ENCODE results near the gene AGRP.
"Not testable (repeated sequence)": the region's sequence is repeated elsewhere in the genome, so short reads cannot be mapped to it uniquely, and the experiment has no call there.

The AGRP gene

DNA sequence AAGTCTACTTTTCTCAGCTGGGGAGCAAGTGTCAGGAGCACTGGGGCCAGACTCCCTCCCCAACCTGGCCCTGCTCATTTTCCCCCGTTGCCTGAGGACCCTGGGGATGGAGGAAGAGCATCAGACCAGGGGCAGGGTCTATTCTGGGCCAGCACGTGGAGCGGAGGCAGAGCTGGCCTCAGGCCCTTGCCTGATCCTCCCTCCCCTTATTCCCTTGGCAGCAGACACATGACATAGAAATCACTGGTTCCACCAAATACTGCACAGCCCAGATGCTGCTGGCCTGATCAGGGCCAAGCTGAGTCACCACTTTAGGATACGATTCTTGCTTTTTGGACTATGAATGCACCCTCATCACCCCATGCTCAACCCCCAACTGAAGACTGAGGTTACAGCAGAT lies 15.8 kb upstream of the AGRP start:
- Histone ChIP-seq H3K4me1 (ENCODE audit: control insufficient read depth, insufficient read depth, low read length) (no peaks in the 10 kb centered on the region), H3K9me3 (ENCODE audit: control insufficient read depth, insufficient read depth, low read length) (no peaks in the 10 kb centered on the region), H3K27me3 (ENCODE audit: control insufficient read depth, insufficient read depth, low read length) (peaks cover 4% of the 10 kb centered on the region; the same call in 1 of the 2 replicates), H3K36me3 (ENCODE audit: control insufficient read depth, insufficient read depth, low read length) (no peaks in the 10 kb centered on the region), H3K4me3 (ENCODE audit: low read depth, low read length) (no peak overlapping the region), H3K27ac (ENCODE audit: low read depth, low read length) (no peak overlapping the region), H3K9ac (ENCODE audit: low read depth, low read length) (no peak overlapping the region)

DNA sequence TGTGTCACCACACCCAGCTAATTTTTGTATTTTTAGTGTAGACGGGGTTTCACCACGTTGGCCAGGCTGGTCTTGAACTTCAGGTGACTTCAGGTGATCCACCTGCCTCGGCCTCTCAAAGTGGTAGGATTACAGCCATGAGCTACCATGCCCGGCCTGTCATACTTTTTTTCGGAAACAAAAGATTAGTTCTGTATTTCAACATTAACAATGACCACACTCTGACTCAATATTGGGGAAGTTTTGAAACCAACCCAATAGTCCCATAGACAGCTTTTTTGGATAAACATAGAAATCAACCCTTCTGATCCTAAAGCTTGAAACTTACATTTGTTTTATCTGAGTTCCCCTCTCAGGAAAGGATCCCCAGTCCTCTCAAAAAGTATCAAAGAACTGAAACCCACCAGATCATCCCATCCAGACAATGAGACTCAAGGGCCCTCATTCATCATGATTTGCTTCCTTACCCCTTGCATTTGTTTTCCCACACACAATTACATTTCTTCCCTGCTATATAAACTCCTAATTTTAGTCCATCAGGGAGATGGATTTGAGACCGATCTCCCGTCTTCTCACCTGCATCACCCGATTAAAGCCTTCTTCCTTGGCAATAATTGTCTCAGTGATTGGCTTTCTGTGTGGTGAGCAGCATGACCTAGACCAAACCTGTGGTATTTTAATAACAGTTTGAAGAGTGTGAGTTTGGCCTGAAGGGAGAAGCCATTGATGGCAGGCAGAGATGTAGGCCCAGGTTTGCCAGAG lies 7.2 kb upstream of the AGRP start:
- H3K9me3 ChIP-seq (ENCODE audit: control insufficient read depth, insufficient read depth, low read length), result no peaks in the 10 kb centered on the region; the same call in 1 of the 2 replicates
- H3K27me3 ChIP-seq (ENCODE audit: control insufficient read depth, insufficient read depth, low read length), result peaks cover 77% of the 10 kb centered on the region
- no peak overlapping the region for H3K4me3 ChIP-seq (ENCODE audit: low read depth, low read length)
- no peaks in the 10 kb centered on the region for H3K36me3 ChIP-seq (ENCODE audit: control insufficient read depth, insufficient read depth, low read length)
- no peak overlapping the region for H3K9ac ChIP-seq (ENCODE audit: low read depth, low read length)
- H3K27ac ChIP-seq (ENCODE audit: low read depth, low read length), result no peak overlapping the region
- peaks cover 9% of the 10 kb centered on the region for H3K4me1 ChIP-seq (ENCODE audit: control insufficient read depth, insufficient read depth, low read length)

DNA sequence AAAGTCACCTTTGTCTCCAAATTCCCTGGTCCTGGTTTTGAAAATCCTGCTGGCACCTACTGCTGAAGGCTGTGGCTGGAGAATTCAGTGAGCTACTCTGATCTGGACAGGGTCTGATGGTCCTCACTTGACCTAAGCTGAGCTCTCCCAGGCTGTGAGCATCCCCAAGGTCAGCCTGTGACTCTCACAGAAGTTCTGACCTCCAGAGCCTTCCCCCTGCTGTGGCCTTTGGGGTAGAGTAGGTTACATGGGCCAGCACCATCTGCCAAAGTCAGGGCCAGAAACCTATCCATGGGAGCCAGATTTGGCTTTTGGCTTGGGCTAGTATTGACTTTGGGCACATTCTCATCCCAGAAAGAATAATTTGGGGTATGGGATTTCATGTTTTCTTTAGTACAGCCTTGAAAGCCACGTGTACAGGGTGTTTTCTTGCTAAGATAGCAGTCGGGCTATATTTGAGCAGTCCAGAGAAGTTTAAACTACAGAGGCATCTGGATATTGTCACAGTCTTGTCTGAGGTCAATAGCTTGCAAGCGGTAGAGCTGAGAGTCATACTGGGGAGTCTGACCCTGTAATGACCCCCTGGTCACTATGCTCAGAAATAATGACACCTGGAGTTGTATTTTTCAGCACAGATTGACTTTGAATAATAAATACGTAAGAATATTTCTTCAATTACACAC lies 6.2 kb upstream of the AGRP start:
- Histone ChIP-seq H3K36me3 (ENCODE audit: control insufficient read depth, insufficient read depth, low read length) (no peaks in the 10 kb centered on the region), H3K27me3 (ENCODE audit: control insufficient read depth, insufficient read depth, low read length) (peaks cover 75% of the 10 kb centered on the region), H3K4me3 (ENCODE audit: low read depth, low read length) (0 out of 2 replicates have a peak overlapping the region, but pooled peaks have one; percentile 3), H3K4me1 (ENCODE audit: control insufficient read depth, insufficient read depth, low read length) (peaks cover 9% of the 10 kb centered on the region), H3K27ac (ENCODE audit: low read depth, low read length) (peak overlapping the region; percentile 65), H3K9me3 (ENCODE audit: control insufficient read depth, insufficient read depth, low read length) (no peaks in the 10 kb centered on the region; the same call in 1 of the 2 replicates), H3K9ac (ENCODE audit: low read depth, low read length) (no peak overlapping the region)

DNA sequence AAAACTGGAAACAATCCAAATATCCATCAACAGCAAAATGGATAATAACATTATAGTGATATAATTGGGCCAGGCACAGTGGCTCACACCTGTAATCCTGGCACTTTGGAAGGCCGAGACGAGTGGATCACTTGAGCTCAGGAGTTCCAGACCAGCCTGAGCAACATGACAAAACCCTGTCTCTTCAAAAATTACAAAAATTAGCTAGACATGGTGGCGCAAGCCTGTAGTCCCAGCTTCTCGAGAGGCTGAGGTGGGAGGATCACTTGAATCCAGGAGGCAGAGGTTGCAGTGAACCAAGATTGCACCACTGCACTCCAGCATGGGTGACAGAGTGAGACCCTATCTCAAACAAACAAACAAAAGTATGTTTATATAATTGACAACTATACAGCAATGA lies 4.2 kb upstream of the AGRP start:
- peaks cover 64% of the 10 kb centered on the region for H3K27me3 ChIP-seq (ENCODE audit: control insufficient read depth, insufficient read depth, low read length)
- not testable (repeated sequence) for H3K4me3 ChIP-seq (ENCODE audit: low read depth, low read length); H3K36me3 ChIP-seq (ENCODE audit: control insufficient read depth, insufficient read depth, low read length); H3K27ac ChIP-seq (ENCODE audit: low read depth, low read length); H3K4me1 ChIP-seq (ENCODE audit: control insufficient read depth, insufficient read depth, low read length); H3K9ac ChIP-seq (ENCODE audit: low read depth, low read length); H3K9me3 ChIP-seq (ENCODE audit: control insufficient read depth, insufficient read depth, low read length)

DNA sequence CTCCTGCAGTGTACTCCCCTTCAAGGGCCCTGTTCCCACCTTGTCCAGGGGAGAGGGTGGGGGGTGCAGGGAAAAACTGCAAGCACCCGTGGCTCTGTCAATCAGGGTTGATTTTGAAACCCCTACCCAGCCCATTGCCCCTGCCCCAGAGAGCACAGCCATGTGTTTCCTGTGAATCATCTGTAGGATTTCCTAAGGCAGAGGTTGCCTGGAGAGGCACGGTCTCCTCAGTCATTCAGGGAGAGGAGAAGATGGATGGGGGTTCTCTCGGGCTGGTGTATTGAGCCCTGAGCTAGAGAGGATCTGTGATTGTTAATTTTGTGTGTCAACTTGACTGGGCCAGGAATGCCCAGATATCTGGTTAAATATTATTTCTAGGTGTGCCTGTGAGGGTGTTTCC lies 3.5 kb upstream of the AGRP start:
- H3K4me3 ChIP-seq (ENCODE audit: low read depth, low read length), result no peak overlapping the region
- H3K4me1 ChIP-seq (ENCODE audit: control insufficient read depth, insufficient read depth, low read length), result peaks cover 12% of the 10 kb centered on the region
- no peaks in the 10 kb centered on the region for H3K36me3 ChIP-seq (ENCODE audit: control insufficient read depth, insufficient read depth, low read length)
- H3K9me3 ChIP-seq (ENCODE audit: control insufficient read depth, insufficient read depth, low read length), result no peaks in the 10 kb centered on the region; the same call in 1 of the 2 replicates
- H3K9ac ChIP-seq (ENCODE audit: low read depth, low read length), result no peak overlapping the region
- no peak overlapping the region for H3K27ac ChIP-seq (ENCODE audit: low read depth, low read length)
- peaks cover 56% of the 10 kb centered on the region for H3K27me3 ChIP-seq (ENCODE audit: control insufficient read depth, insufficient read depth, low read length)

DNA sequence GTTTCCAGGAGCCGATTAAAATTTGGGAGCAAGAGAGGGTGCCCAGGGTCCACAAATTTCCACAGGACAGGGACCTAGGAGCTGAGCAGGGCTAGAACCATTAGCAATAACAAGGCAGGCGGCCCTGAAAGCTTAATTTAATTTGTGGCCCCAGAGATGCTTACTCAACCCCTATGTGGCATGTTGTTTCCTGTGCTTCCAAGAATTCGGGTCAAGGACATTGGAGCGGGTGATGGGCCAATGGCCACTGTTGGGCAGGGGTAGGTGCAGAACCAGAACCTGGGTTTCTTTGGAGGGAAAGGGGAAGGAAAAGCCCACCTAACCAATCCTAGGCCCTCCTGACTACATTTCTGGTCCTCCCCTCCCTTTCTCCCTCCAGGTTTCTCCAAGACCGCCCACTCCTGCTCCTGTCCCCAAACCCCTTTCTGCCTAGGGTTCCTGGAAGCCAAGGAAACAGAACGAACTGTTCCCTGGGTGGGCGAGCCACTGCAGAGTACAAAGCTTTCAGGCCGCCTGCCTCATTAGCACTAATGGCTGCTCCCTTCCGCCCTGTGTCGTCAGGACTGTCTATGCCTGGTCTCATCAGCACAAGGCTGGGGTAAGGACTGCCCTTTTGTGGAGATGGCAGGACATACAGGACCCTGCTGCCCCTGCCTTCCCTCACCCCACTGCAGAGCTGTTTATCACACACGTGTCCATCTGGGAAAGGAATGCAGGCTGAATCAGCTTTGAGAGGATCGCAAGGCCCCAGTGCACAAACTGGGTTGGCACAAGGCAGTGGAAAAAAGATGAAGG lies 581 bp upstream of the AGRP start:
- no peak overlapping the region for H3K27ac ChIP-seq (ENCODE audit: low read depth, low read length)
- H3K4me1 ChIP-seq (ENCODE audit: control insufficient read depth, insufficient read depth, low read length), result peaks cover 11% of the 10 kb centered on the region
- H3K27me3 ChIP-seq (ENCODE audit: control insufficient read depth, insufficient read depth, low read length), result peaks cover 28% of the 10 kb centered on the region
- H3K36me3 ChIP-seq (ENCODE audit: control insufficient read depth, insufficient read depth, low read length), result no peaks in the 10 kb centered on the region
- H3K9me3 ChIP-seq (ENCODE audit: control insufficient read depth, insufficient read depth, low read length), result no peaks in the 10 kb centered on the region
- H3K4me3 ChIP-seq (ENCODE audit: low read depth, low read length), result no peak overlapping the region
- H3K9ac ChIP-seq (ENCODE audit: low read depth, low read length), result no peak overlapping the region

DNA sequence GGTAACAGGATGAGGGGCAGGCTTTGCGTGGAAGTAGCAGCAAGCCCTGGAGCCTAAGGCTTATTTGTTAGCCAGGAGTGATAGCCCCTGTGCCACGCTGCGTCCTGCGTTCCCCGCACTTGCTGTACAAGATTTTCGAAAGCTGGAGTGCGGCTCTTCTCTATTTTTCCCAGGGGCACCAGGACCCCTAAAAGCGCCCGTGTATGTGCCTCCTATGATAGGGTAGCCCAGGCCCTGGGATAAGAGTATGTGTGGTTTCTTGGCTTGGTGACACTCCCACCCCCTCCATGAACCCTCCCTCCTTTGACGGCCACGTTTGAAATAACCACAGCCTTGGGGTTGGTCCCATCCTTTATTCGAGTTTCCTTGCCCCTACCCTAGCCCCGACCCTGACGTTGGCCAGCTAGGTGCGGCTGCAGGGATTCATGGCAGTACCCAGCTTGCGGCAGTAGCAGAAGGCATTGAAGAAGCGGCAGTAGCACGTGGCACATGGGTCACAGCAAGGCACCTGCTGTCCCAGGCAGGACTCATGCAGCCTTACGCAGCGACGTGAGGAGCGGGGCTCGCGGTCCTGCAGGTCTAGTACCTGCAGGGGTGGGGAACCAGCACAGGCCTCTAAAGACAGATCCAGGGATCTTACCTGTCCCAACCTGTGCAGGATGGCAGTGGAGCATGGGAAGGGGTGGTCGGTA lies 968 bp downstream of the AGRP start:
- peaks cover 12% of the 10 kb centered on the region for H3K27me3 ChIP-seq (ENCODE audit: control insufficient read depth, insufficient read depth, low read length)
- no peaks in the 10 kb centered on the region for H3K9me3 ChIP-seq (ENCODE audit: control insufficient read depth, insufficient read depth, low read length)
- no peak overlapping the region for H3K4me3 ChIP-seq (ENCODE audit: low read depth, low read length)
- no peak overlapping the region for H3K27ac ChIP-seq (ENCODE audit: low read depth, low read length)
- H3K9ac ChIP-seq (ENCODE audit: low read depth, low read length), result no peak overlapping the region
- peaks cover 9% of the 10 kb centered on the region for H3K4me1 ChIP-seq (ENCODE audit: control insufficient read depth, insufficient read depth, low read length)
- no peaks in the 10 kb centered on the region for H3K36me3 ChIP-seq (ENCODE audit: control insufficient read depth, insufficient read depth, low read length)

DNA sequence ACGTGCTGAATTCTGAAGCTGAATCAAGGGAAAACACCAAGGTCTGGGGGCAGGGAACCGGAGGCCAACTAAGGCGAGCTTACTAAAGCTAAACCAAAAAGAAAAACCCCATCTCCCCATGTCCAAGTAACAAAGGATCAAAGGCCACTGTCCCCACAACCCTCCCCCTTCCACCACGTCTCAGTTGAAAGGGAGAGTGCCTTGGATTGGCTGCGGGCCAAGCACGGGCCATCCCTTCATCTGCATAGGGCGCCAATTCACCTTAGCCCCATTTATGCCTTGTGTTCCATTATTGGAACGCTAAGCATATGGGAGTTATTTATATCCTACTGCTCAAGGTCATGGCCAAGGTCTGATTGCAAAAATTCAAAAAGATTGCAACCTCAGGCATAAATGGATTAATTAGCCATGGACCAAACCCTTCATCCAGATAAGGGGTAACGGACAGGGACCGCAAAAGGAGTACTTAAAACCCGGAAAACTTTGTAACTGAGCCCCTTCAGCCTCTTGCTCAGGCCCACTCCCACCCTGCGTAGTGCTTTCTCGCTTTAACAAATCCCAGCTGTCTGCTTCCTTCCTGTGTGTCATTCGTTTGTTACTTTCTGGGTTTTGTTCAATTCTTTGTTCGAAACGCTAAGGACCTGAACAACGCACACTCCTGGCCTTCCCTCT lies 1.6 kb downstream of the AGRP start:
- Histone ChIP-seq H3K27me3 (ENCODE audit: control insufficient read depth, insufficient read depth, low read length) (peaks cover 6% of the 10 kb centered on the region), H3K27ac (ENCODE audit: low read depth, low read length) (peak overlapping the region; percentile 88), H3K4me1 (ENCODE audit: control insufficient read depth, insufficient read depth, low read length) (peaks cover 9% of the 10 kb centered on the region), H3K4me3 (ENCODE audit: low read depth, low read length) (peak overlapping the region; percentile 63), H3K9ac (ENCODE audit: low read depth, low read length) (peak overlapping the region; percentile 48), H3K9me3 (ENCODE audit: control insufficient read depth, insufficient read depth, low read length) (no peaks in the 10 kb centered on the region), H3K36me3 (ENCODE audit: control insufficient read depth, insufficient read depth, low read length) (no peaks in the 10 kb centered on the region)

DNA sequence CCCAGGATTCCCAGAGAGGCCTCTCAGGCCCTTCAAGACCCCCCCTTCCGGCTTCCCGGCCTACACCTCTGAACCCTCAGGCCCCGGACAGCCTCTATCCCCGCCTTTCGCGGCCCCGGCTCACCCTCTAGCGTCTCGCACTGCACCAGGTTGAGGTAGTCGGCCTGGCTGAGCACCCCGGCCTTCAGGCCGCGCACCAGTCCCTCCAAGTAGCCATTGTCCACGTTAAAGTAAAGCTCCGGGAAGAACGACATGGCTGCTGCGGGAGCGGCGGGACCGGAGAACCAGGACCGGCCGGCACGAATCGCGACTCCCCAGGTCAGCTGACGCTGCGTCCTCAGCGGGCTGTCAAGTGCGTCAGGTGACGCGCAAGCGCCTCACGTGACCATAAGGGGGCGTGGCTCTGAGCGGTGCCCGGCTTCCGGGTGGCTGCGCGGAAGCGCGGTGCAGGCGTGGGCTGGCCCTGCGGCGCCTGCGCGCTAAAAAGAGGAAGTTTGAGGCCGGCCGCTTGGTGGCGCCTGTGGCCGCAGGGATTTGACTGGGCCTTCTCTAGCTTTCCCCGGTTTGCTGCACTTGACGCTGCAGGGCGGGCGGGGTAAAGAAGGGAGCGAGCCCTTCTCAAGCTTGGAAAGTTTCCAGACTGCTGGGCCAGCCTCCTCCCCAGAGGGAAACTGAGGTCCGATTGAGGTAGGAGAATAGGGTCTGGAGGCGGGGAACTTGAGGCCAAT lies 2.4 kb downstream of the AGRP start, which contains the start of gene ATP6V0D1:
ATP6V0D1 (minus strand) TSS at position 325 of the 728 bp plus-strand sequence; CDS start at position 254, 71 bp downstream.
- peak within 1 kb of the TSS; percentile 79 for H3K9ac ChIP-seq (ENCODE audit: low read depth, low read length)
- peaks cover 9% of the 10 kb centered on the region for H3K4me1 ChIP-seq (ENCODE audit: control insufficient read depth, insufficient read depth, low read length)
- H3K4me3 ChIP-seq (ENCODE audit: low read depth, low read length), result peak within 1 kb of the TSS; percentile 91
- no peaks in the 10 kb centered on the region for H3K27me3 ChIP-seq (ENCODE audit: control insufficient read depth, insufficient read depth, low read length)
- peak within 1 kb of the TSS; percentile 90 for H3K27ac ChIP-seq (ENCODE audit: low read depth, low read length)
- H3K36me3 ChIP-seq (ENCODE audit: control insufficient read depth, insufficient read depth, low read length), result no peaks in the 10 kb centered on the region
- no peaks in the 10 kb centered on the region for H3K9me3 ChIP-seq (ENCODE audit: control insufficient read depth, insufficient read depth, low read length)

Data from HUES48 (cell line).